ENCODE data around the gene ARHGEF26. TPM values are rescaled to one million over a fixed set of nuclear protein-coding genes. Genes with fewer than 3 reads are reported as not detected.

The ARHGEF26 gene
- total RNA-seq, 1 experiment from 2014 or later: 14.1 TPM

DNA sequence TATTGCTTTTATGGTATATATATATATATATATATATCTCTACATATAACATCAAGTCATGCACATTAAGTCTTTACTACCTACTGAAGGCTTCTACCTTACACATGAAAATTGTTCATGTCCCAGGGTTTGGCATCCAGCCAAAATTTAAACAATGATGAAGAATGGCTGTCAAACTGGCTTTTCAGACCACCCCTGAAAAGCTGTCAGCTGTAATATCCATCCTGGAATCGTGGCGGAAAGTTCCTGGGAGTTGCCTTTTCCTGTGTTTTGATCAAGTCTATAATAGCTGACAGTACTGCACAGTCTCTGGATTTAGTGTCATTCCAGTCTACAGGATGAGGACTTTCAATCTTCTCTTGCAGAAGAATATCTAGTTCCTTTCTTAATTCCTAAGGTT, 154.8 kb downstream of the ARHGEF26 start:
- H3K9me3 Mint-ChIP-seq: no peaks in the 10 kb centered on the region

DNA sequence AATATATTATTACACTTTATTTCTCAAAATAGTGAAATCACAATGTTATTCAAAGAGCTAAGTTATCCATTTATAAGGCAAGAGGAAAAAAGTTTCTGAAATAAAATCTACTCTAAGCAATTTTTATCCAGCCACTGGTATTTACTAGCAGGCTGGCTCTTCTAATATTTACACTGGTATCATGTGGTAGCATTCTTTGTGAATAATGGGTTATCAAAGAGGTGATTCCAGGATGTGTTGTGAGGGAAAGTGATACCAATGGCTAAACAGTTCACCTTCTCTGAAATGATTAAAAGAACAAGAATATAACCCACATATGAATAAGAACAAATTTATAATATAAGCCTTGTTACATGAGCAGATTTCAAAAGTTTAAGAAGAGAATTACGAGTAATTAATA, 159.0 kb downstream of the ARHGEF26 start:
- ATAC-seq (no peak), DNase-seq (ENCODE audit: low spot score) (no peak)
- Mint-ChIP-seq H3K27ac (no peak overlapping the region), H3K4me1 (no peaks in the 10 kb centered on the region), H3K27me3 (ENCODE audit: low read depth) (no peaks in the 10 kb centered on the region), H3K9me3 (no peaks in the 10 kb centered on the region), H3K4me3 (no peak overlapping the region), H3K36me3 (peaks cover 77% of the 10 kb centered on the region)
- CTCF ChIA-PET: no interaction called here
- POLR2A ChIA-PET: no interaction called here
- TF ChIP-seq, protein P1, sequence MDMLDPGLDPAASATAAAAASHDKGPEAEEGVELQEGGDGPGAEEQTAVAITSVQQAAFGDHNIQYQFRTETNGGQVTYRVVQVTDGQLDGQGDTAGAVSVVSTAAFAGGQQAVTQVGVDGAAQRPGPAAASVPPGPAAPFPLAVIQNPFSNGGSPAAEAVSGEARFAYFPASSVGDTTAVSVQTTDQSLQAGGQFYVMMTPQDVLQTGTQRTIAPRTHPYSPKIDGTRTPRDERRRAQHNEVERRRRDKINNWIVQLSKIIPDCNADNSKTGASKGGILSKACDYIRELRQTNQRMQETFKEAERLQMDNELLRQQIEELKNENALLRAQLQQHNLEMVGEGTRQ (CRISPR knock-in tag; IDR thresholded peaks at IDR 0.05): no peak
- TF ChIP-seq JUN (CRISPR knock-in tag; IDR thresholded peaks at IDR 0.05) (no peak), NR2C2 (CRISPR knock-in tag; IDR thresholded peaks at IDR 0.05) (no peak)
- TF ChIP-seq, protein P2, sequence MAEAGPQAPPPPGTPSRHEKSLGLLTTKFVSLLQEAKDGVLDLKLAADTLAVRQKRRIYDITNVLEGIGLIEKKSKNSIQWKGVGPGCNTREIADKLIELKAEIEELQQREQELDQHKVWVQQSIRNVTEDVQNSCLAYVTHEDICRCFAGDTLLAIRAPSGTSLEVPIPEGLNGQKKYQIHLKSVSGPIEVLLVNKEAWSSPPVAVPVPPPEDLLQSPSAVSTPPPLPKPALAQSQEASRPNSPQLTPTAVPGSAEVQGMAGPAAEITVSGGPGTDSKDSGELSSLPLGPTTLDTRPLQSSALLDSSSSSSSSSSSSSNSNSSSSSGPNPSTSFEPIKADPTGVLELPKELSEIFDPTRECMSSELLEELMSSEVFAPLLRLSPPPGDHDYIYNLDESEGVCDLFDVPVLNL (CRISPR knock-in tag; IDR thresholded peaks at IDR 0.05; ENCODE audit: borderline replicate concordance, low read depth): no peak
- TF ChIP-seq, protein P3, sequence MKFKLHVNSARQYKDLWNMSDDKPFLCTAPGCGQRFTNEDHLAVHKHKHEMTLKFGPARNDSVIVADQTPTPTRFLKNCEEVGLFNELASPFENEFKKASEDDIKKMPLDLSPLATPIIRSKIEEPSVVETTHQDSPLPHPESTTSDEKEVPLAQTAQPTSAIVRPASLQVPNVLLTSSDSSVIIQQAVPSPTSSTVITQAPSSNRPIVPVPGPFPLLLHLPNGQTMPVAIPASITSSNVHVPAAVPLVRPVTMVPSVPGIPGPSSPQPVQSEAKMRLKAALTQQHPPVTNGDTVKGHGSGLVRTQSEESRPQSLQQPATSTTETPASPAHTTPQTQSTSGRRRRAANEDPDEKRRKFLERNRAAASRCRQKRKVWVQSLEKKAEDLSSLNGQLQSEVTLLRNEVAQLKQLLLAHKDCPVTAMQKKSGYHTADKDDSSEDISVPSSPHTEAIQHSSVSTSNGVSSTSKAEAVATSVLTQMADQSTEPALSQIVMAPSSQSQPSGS (CRISPR knock-in tag; IDR thresholded peaks at IDR 0.05; ENCODE audit: borderline replicate concordance, low read depth): no peak
- TF ChIP-seq, protein P4, sequence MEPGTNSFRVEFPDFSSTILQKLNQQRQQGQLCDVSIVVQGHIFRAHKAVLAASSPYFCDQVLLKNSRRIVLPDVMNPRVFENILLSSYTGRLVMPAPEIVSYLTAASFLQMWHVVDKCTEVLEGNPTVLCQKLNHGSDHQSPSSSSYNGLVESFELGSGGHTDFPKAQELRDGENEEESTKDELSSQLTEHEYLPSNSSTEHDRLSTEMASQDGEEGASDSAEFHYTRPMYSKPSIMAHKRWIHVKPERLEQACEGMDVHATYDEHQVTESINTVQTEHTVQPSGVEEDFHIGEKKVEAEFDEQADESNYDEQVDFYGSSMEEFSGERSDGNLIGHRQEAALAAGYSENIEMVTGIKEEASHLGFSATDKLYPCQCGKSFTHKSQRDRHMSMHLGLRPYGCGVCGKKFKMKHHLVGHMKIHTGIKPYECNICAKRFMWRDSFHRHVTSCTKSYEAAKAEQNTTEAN (CRISPR knock-in tag; IDR thresholded peaks at IDR 0.05): no peak
- TF ChIP-seq, protein P5, sequence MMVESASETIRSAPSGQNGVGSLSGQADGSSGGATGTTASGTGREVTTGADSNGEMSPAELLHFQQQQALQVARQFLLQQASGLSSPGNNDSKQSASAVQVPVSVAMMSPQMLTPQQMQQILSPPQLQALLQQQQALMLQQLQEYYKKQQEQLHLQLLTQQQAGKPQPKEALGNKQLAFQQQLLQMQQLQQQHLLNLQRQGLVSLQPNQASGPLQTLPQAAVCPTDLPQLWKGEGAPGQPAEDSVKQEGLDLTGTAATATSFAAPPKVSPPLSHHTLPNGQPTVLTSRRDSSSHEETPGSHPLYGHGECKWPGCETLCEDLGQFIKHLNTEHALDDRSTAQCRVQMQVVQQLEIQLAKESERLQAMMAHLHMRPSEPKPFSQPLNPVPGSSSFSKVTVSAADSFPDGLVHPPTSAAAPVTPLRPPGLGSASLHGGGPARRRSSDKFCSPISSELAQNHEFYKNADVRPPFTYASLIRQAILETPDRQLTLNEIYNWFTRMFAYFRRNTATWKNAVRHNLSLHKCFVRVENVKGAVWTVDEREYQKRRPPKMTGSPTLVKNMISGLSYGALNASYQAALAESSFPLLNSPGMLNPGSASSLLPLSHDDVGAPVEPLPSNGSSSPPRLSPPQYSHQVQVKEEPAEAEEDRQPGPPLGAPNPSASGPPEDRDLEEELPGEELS (CRISPR knock-in tag; IDR thresholded peaks at IDR 0.05): no peak
- TF ChIP-seq, protein P6, sequence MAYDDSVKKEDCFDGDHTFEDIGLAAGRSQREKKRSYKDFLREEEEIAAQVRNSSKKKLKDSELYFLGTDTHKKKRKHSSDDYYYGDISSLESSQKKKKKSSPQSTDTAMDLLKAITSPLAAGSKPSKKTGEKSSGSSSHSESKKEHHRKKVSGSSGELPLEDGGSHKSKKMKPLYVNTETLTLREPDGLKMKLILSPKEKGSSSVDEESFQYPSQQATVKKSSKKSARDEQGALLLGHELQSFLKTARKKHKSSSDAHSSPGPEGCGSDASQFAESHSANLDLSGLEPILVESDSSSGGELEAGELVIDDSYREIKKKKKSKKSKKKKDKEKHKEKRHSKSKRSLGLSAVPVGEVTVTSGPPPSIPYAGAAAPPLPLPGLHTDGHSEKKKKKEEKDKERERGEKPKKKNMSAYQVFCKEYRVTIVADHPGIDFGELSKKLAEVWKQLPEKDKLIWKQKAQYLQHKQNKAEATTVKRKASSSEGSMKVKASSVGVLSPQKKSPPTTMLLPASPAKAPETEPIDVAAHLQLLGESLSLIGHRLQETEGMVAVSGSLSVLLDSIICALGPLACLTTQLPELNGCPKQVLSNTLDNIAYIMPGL (CRISPR knock-in tag; IDR thresholded peaks at IDR 0.05): no peak

More for the DNA sequence above, 154.8 kb downstream of the ARHGEF26 start:
- ATAC-seq (no peak), DNase-seq (ENCODE audit: low spot score) (no peak)
- Mint-ChIP-seq H3K27ac (no peak overlapping the region), H3K36me3 (peaks cover 76% of the 10 kb centered on the region), H3K4me3 (no peak overlapping the region), H3K4me1 (no peaks in the 10 kb centered on the region), H3K27me3 (ENCODE audit: low read depth) (no peaks in the 10 kb centered on the region)
- TF ChIP-seq, protein P7, sequence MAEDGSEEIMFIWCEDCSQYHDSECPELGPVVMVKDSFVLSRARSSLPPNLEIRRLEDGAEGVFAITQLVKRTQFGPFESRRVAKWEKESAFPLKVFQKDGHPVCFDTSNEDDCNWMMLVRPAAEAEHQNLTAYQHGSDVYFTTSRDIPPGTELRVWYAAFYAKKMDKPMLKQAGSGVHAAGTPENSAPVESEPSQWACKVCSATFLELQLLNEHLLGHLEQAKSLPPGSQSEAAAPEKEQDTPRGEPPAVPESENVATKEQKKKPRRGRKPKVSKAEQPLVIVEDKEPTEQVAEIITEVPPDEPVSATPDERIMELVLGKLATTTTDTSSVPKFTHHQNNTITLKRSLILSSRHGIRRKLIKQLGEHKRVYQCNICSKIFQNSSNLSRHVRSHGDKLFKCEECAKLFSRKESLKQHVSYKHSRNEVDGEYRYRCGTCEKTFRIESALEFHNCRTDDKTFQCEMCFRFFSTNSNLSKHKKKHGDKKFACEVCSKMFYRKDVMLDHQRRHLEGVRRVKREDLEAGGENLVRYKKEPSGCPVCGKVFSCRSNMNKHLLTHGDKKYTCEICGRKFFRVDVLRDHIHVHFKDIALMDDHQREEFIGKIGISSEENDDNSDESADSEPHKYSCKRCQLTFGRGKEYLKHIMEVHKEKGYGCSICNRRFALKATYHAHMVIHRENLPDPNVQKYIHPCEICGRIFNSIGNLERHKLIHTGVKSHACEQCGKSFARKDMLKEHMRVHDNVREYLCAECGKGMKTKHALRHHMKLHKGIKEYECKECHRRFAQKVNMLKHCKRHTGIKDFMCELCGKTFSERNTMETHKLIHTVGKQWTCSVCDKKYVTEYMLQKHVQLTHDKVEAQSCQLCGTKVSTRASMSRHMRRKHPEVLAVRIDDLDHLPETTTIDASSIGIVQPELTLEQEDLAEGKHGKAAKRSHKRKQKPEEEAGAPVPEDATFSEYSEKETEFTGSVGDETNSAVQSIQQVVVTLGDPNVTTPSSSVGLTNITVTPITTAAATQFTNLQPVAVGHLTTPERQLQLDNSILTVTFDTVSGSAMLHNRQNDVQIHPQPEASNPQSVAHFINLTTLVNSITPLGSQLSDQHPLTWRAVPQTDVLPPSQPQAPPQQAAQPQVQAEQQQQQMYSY (CRISPR knock-in tag; IDR thresholded peaks at IDR 0.05): no peak
- TF ChIP-seq, protein P8, sequence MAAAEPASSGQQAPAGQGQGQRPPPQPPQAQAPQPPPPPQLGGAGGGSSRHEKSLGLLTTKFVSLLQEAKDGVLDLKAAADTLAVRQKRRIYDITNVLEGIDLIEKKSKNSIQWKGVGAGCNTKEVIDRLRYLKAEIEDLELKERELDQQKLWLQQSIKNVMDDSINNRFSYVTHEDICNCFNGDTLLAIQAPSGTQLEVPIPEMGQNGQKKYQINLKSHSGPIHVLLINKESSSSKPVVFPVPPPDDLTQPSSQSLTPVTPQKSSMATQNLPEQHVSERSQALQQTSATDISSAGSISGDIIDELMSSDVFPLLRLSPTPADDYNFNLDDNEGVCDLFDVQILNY (CRISPR knock-in tag; IDR thresholded peaks at IDR 0.05): no peak
- TF ChIP-seq NR1H2 (CRISPR knock-in tag; IDR thresholded peaks at IDR 0.05) (no peak), ZNF396 (CRISPR knock-in tag; IDR thresholded peaks at IDR 0.05; ENCODE audit: borderline replicate concordance) (no peak), NFE2L1 (CRISPR knock-in tag; IDR thresholded peaks at IDR 0.05) (no peak)
- TF ChIP-seq, protein P9, sequence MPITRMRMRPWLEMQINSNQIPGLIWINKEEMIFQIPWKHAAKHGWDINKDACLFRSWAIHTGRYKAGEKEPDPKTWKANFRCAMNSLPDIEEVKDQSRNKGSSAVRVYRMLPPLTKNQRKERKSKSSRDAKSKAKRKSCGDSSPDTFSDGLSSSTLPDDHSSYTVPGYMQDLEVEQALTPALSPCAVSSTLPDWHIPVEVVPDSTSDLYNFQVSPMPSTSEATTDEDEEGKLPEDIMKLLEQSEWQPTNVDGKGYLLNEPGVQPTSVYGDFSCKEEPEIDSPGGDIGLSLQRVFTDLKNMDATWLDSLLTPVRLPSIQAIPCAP (CRISPR knock-in tag; IDR thresholded peaks at IDR 0.05): no peak
- ChIA-PET CTCF (no interaction called here), POLR2A (no interaction called here)

All from WTC11 (cell line).